RPMI7951 (cell line): ENCODE measurements around the gene KDM3A. TPM values are rescaled to one million over a fixed set of nuclear protein-coding genes. Genes with fewer than 3 reads are reported as not detected.

Experiments
- DNase-seq: peaks from one replicate; pipeline ENCODE4 v3.0.0-alpha.2; 2012; ENCODE audit warnings: low read depth
- total RNA-seq: library from RNA; depleted of rRNA; stranded (reverse); fragments of >200 nt; shearing (Covaris generic); gene quantifications from 2 replicates; pipeline ENCODE4 v1.2.3, GENCODE V29; 2014; rRNA removed

Gene KDM3A
- total RNA-seq, 1 experiment from 2014 or later: 23.4 TPM

DNA sequence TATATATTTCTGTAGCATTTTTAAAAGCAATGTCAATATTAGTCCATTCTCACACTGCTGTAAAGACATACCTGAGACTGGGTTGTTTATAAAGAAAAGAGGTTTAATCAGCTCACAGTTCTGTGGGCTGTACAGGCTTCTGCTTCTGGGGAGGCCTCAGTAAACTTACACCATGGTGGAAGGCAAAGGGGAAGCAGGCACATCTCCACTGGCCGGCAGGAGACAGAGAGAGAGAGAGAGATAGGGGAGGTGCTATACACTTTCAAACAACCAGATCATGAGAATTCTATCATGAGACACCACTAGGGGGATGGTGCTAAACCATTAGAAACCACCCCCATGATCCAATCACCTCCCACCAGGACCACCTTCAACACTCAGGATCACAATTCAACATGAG lies 79.0 kb downstream of the KDM3A start:
- DNase-seq: no peak

DNA sequence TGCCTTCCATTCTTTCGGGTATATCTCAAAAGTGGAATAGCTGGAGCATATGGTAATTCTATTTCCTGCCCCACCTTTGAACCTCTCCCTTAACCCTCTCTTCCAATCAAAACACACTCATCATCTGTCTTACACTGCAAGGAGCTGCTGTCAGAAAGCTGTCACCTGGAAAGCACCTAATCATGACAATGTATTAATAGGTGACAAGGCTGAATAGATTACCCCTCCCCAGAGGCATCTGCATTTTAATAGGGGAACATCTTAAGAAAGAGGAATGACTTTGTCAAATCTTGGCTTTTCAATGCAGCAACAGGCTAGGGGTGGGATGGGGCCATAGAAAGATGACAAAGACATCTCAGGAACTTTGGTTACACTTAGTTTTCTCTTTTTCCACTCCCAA lies 80.8 kb downstream of the KDM3A start:
- DNase-seq: no peak

DNA sequence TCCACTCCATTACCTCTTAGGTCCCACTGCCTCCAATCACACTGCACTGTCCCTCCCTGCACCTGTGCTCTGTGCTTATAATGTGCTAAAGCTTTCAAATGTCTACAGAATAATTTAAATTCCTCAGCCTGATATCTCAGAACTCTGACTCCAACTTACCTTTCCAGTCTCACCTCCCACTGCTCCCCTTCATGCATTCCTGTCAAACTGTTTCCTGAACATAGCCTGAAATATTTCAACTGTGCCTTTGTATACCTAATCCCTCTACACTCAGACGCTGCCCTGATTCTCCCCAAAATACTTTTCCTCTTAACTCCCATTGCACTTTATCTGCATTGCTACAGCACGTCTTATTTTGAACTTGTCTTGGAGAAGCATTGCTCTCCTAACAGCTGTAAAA lies 81.5 kb downstream of the KDM3A start:
- DNase-seq: no peak

DNA sequence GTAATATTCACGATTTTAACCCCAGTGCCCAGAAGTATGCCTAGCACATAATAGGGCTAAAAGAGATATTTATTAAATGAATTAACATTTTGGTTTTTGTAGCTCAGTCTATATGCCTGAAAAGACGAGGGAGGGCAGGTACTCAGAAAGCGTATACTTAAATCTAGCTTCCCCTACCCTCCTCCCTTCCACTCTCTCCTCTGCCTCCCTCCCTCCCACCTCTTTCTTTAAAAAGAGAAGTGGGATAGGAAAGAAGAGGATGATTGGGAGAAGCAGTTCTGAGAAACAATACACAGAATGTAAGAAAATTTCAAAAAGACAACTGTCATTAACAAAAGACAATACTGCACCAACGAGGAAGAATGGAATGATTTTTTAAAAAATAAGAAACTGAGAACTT lies 82.3 kb downstream of the KDM3A start:
- no peak for DNase-seq

DNA sequence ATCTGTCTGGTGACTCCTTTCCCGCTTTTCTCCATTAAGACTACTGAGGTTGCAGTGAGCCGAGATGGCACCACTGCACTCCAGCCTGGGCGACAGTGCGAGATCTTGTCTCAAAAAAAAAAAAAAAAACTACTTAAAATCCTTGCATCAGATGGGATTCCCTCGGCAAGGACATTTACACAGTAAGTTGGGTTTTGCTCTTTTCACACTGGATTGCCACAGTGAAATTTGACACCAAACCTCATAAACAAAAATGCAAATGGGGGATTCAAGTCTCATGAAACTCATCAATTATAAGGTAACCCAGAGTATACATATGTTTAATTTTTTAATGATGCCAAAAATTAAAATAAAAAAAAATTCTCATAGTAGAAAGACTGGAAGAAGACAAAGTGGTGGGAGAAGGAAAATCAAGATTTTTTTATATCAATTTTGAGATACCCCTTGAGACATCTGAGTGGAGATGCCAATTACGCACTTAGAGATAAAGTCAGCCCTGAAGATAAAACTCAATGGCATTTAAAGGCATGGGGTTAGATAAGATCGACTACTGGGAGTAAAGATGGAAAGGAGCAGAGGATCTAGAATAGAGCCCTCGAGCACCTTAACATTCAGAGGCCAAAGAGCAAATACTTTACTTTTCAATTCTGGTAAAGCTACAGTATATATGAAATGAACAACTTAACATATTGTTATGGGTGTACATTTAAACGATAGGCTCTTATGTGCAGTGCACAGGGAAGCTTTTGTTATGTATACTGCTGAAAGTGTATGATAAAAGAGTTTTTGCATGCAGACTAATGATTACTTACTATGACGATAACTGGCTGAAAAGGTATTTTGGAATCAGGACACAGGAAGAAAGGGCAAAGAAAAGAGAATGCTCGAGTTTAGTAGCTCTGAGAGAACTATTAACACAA lies 84.5 kb downstream of the KDM3A start:
- DNase-seq: no peak

DNA sequence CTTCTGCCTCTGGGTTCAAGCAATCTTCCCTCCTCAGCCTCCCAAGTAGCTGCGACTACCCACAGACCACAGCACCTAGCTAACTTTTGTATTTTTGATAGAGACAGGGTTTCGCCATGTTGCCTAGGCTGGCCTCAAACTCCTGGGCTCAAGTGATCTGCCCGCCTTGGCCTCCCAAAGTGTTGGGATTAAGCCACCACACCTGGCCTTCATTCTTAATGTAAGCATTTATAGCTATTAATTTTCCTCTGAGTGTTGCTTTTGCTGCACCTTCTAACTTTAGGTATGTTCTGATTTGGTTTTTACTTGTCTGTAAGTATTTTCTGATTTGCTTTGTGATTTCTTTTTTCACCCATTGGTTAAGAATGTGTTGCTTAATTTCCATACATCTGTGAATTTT lies 92.4 kb downstream of the KDM3A start:
- no peak for DNase-seq

DNA sequence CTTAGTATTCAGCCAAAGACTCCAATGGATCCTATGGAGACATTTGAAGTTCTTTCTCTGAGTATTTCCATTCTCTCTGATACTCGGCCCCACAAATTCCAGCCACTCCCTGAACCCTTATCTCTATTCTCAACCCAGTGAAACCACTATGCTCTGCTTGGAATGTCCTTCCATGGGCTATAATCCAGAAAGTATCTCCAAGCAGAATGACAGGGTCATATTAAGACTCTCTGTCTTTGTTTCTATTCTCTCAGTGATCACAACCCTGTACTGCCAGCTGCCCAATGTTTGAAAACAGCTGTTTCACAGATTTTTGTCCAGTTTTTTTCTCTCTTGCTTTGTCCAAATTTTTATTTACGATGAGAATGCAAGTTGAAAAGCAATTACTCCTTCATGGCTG lies 100.2 kb downstream of the KDM3A start:
- no peak for DNase-seq

Other genes starting within 250 kb of the KDM3A start
- gene IMMT, start 245.9 kb upstream of the KDM3A start, total RNA-seq: 80.7 and 97.8 TPM in 2 replicates
- 110 and 159 TPM in 2 replicates for gene MRPL35, start 241.9 kb upstream of the KDM3A start, total RNA-seq
- not detected in 2 replicates for gene REEP1, start 103.7 kb upstream of the KDM3A start, total RNA-seq
- 59.9 and 63.3 TPM in 2 replicates for gene CHMP3, start 122.1 kb downstream of the KDM3A start, total RNA-seq
- 9.9 and 12.5 TPM in 2 replicates for gene RNF103, start 182.5 kb downstream of the KDM3A start, total RNA-seq